Mesenchymal stem cell (in vitro differentiated cells and primary cell): ENCODE data around the gene PPP1R2C.

Experiments
- DNase-seq: peaks from one replicate; pipeline ENCODE4 v3.0.0-alpha.2; 2013
- H2AFZ ChIP-seq: one replicate; pipeline ENCODE4 v1.6.1; 2013; ENCODE audit warnings: low read depth, mild to moderate bottlenecking, control low read depth, inconsistent platforms, low read length, moderate library complexity
- H2AK5ac ChIP-seq: 2 replicates; pipeline ENCODE4 v1.6.1; 2013; ENCODE audit warnings: low read length, moderate library complexity, mild to moderate bottlenecking, inconsistent platforms; ENCODE audit not compliant: severe bottlenecking
- H2BK120ac ChIP-seq: one replicate; pipeline ENCODE4 v1.6.1; 2013; ENCODE audit warnings: low read depth, mild to moderate bottlenecking, inconsistent platforms, low read length, moderate library complexity
- H2BK12ac ChIP-seq, 2 experiments: one replicate each; pipeline ENCODE4 v1.6.1; 2013; ENCODE audit warnings: inconsistent platforms in 2 of 2, low read length in 2 of 2, mild to moderate bottlenecking in 2 of 2, moderate library complexity in 2 of 2, control low read depth in 1 of 2
- H2BK15ac ChIP-seq: one replicate; pipeline ENCODE4 v1.6.1; 2013; ENCODE audit warnings: mild to moderate bottlenecking, low read depth, inconsistent platforms; ENCODE audit not compliant: poor library complexity, severe bottlenecking
- H2BK5ac ChIP-seq: 2 replicates; pipeline ENCODE4 v1.6.1; 2013; ENCODE audit warnings: low read depth, mild to moderate bottlenecking, low read length, control low read depth, inconsistent platforms; ENCODE audit not compliant: poor library complexity, severe bottlenecking
- H3K14ac ChIP-seq, 2 experiments: one replicate each; pipeline ENCODE4 v1.6.1; 2013; ENCODE audit warnings: inconsistent platforms in 2 of 2, low read length in 2 of 2, control low read depth in 1 of 2, mild to moderate bottlenecking in 1 of 2, moderate library complexity in 1 of 2
- H3K18ac ChIP-seq, 2 experiments: one replicate each; pipeline ENCODE4 v1.6.1; 2013; ENCODE audit warnings: inconsistent platforms in 2 of 2, low read length in 2 of 2, control low read depth in 1 of 2, low read depth in 1 of 2, mild to moderate bottlenecking in 1 of 2
- H3K23ac ChIP-seq, 2 experiments: one replicate each; pipeline ENCODE4 v1.6.1; 2013; ENCODE audit warnings: inconsistent platforms in 2 of 2, low read length in 2 of 2, mild to moderate bottlenecking in 2 of 2, moderate library complexity in 2 of 2, control low read depth in 1 of 2
- H3K27ac ChIP-seq: 2 replicates; pipeline ENCODE4 v1.5.1; 2013; ENCODE audit warnings: mild to moderate bottlenecking, moderate library complexity, low read length, control low read depth, inconsistent platforms; ENCODE audit not compliant: poor library complexity, severe bottlenecking
- H3K27me3 ChIP-seq, 2 experiments: 2 replicates each; pipeline versions ENCODE4 v1.6.1 to v1.7.0; 2013; ENCODE audit warnings: low read length in 2 of 2, mild to moderate bottlenecking in 2 of 2, moderate library complexity in 2 of 2, control low read depth in 1 of 2, inconsistent platforms in 1 of 2; ENCODE audit not compliant: control insufficient read depth in 1 of 2, insufficient read depth in 1 of 2
- H3K36me3 ChIP-seq, 2 experiments: 2 replicates each; pipeline versions ENCODE4 v1.6.1 to v1.7.0; 2013; ENCODE audit warnings: low read length in 2 of 2, control low read depth in 1 of 2, inconsistent platforms in 1 of 2, low read depth in 1 of 2, mild to moderate bottlenecking in 1 of 2; ENCODE audit not compliant: insufficient read depth in 2 of 2, control insufficient read depth in 1 of 2
- H3K4ac ChIP-seq, 2 experiments: one replicate each; pipeline ENCODE4 v1.6.1; 2013; ENCODE audit warnings: inconsistent platforms in 2 of 2, low read length in 2 of 2, mild to moderate bottlenecking in 2 of 2, moderate library complexity in 2 of 2, control low read depth in 1 of 2, low read depth in 1 of 2
- H3K4me1 ChIP-seq: 2 replicates; pipeline ENCODE4 v1.6.1; 2013; ENCODE audit warnings: low read depth, low read length, control low read depth; ENCODE audit not compliant: control insufficient read depth, insufficient read depth
- H3K4me2 ChIP-seq: 2 replicates; pipeline ENCODE4 v1.6.1; 2013; ENCODE audit warnings: low read length, mild to moderate bottlenecking, inconsistent platforms; ENCODE audit not compliant: poor library complexity, severe bottlenecking
- H3K4me3 ChIP-seq, 2 experiments: 2 replicates each; pipeline versions ENCODE4 v1.5.1 to v1.7.0; 2013; ENCODE audit warnings: low read length in 2 of 2, mild to moderate bottlenecking in 2 of 2, control low read depth in 1 of 2, low read depth in 1 of 2; ENCODE audit not compliant: insufficient read depth in 1 of 2
- H3K79me1 ChIP-seq: replicated peaks from 2 replicates; pipeline ENCODE4 v1.6.1; 2013; ENCODE audit warnings: mild to moderate bottlenecking, control low read depth, low read length, inconsistent platforms; ENCODE audit not compliant: poor library complexity, severe bottlenecking
- H3K9ac ChIP-seq: 2 replicates; pipeline ENCODE4 v1.7.0; 2013; ENCODE audit warnings: mild to moderate bottlenecking, low read length, moderate library complexity
- H3K9me3 ChIP-seq: 2 replicates; pipeline ENCODE4 v1.7.0; 2013; ENCODE audit warnings: mild to moderate bottlenecking, low read length; ENCODE audit not compliant: control insufficient read depth
- H4K8ac ChIP-seq: one replicate; pipeline ENCODE4 v1.6.1; 2013; ENCODE audit warnings: inconsistent platforms, mild to moderate bottlenecking, low read length, moderate library complexity
- H4K91ac ChIP-seq: one replicate; pipeline ENCODE4 v1.6.1; 2013; ENCODE audit warnings: mild to moderate bottlenecking, low read length, inconsistent platforms
- WGBS: methylation state at CpG from one replicate; pipeline ENCODE4 v1.1.7; 2013; ENCODE audit warnings: mixed read lengths; 5-methylcytosine and 5-hydroxymethylcytosine counted together

Gene PPP1R2C

DNA sequence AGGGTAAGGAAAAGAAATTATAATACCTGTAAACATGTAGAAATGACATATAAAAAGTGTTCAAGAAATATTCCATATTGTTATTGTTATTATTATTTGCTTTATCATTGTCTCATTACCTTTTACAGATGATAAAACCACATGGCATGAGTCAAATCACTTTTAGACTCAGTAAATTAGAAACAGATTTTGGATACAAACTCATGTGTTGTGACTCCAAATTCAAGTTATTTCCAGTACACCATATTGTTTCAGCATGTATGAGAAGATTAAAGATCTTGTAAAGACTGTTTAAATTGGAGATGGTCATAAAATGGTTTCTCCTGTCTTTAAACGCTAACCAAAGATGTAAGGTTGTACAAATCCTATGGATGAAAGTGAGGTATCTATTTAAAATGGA lies 18.1 kb downstream of the PPP1R2C start:
- Histone ChIP-seq H4K8ac (no peak overlapping the region), H2AK5ac (no peak overlapping the region), H3K9me3 (no peaks in the 10 kb centered on the region), H3K9ac (no peak overlapping the region), H3K36me3 (no peaks in the 10 kb centered on the region), H4K91ac (no peak overlapping the region), H2BK15ac (no peak overlapping the region), H3K27ac (no peak overlapping the region), H3K4me2 (no peak overlapping the region), H2BK120ac (no peak overlapping the region), H2BK5ac (no peak overlapping the region), H2BK12ac (no peak overlapping the region), H3K18ac (no peak overlapping the region), H3K14ac (no peak overlapping the region), H3K4me1 (peaks cover 2% of the 10 kb centered on the region), H2AFZ (no peak overlapping the region), H3K79me1 (no peaks in the 10 kb centered on the region), H3K23ac (no peak overlapping the region), H3K4ac (no peak overlapping the region), H3K4me3 (no peak overlapping the region), H3K27me3 (no peaks in the 10 kb centered on the region)
- DNase-seq, result no peak
- WGBS, result no CpG with 5 or more reads among the region's 1 CpG

DNA sequence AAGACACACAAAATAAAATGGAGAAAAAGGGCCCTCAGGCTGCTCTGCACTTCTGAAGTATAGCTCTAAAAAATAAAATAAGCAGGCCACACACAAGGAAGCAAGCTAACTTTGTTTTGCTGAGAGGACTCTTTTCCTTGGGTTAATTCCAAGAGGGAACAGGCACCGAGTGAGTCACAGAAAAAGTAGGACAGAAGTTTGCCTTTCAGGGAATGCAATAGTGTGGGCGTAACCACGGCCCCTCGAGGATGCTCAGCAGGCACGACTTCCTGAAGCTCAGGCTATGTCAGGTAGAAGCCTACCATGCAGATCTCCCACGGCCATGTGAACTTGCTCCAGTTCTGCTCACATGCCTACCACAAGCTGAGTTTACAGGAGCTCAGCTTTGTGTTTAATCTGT lies 22.1 kb downstream of the PPP1R2C start:
- no peak overlapping the region for H2BK120ac ChIP-seq
- no peak overlapping the region for H2BK15ac ChIP-seq
- no peak overlapping the region for H4K91ac ChIP-seq
- H3K27me3 ChIP-seq, result no peaks in the 10 kb centered on the region
- no peak overlapping the region for H3K4ac ChIP-seq
- H3K27ac ChIP-seq, result no peak overlapping the region
- peak; percentile 43 for DNase-seq
- 63% methylated on average over 4 of the region's 6 CpGs for WGBS
- peak overlapping the region in 1 of 2 experiments; percentile 50 for H3K4me3 ChIP-seq
- H2BK12ac ChIP-seq, result no peak overlapping the region
- no peak overlapping the region for H4K8ac ChIP-seq
- H3K18ac ChIP-seq, result no peak overlapping the region
- no peaks in the 10 kb centered on the region for H3K79me1 ChIP-seq
- no peaks in the 10 kb centered on the region for H3K36me3 ChIP-seq
- no peak overlapping the region for H2AFZ ChIP-seq
- no peak overlapping the region for H3K14ac ChIP-seq
- H3K9ac ChIP-seq, result peak overlapping the region; percentile 77
- no peak overlapping the region for H3K4me2 ChIP-seq
- H3K23ac ChIP-seq, result no peak overlapping the region
- no peak overlapping the region for H2AK5ac ChIP-seq
- H3K9me3 ChIP-seq, result no peaks in the 10 kb centered on the region
- H2BK5ac ChIP-seq, result no peak overlapping the region
- H3K4me1 ChIP-seq, result peaks cover 2% of the 10 kb centered on the region

DNA sequence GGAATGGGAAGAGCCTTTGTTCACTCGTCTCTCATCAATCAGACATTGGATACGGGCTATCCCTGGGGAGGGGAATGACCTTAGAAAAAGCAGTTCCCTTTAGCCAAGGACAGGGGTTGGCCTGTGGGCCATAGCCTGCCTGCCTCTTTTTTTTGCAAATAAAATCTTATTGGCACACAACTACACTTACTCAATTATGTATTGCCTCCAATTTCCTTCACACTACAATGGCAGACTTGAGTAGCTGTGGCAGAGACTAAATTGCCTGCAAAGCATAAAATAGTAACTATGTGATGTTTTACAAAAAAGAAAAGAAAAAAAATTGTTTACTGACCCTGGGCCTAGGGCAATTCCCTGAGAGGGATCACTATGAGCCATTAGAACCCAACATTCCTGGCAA lies 23.4 kb downstream of the PPP1R2C start:
- H3K4me1 ChIP-seq, result peaks cover 2% of the 10 kb centered on the region
- H3K36me3 ChIP-seq, result no peaks in the 10 kb centered on the region
- no peaks in the 10 kb centered on the region for H3K9me3 ChIP-seq
- H2BK15ac ChIP-seq, result no peak overlapping the region
- H3K18ac ChIP-seq, result no peak overlapping the region
- no peak overlapping the region for H4K91ac ChIP-seq
- H2AK5ac ChIP-seq, result no peak overlapping the region
- no peak for DNase-seq
- H2BK12ac ChIP-seq, result no peak overlapping the region
- no peak overlapping the region for H4K8ac ChIP-seq
- no peak overlapping the region for H2AFZ ChIP-seq
- 92% methylated on average over 2 of the region's 2 CpGs for WGBS
- H3K4ac ChIP-seq, result no peak overlapping the region
- H3K14ac ChIP-seq, result no peak overlapping the region
- H3K9ac ChIP-seq, result peak overlapping the region; percentile 77
- no peaks in the 10 kb centered on the region for H3K79me1 ChIP-seq
- H2BK5ac ChIP-seq, result no peak overlapping the region
- H3K4me2 ChIP-seq, result no peak overlapping the region
- H3K27ac ChIP-seq, result no peak overlapping the region
- H2BK120ac ChIP-seq, result peak overlapping the region; percentile 19
- H3K4me3 ChIP-seq, result peak overlapping the region in 1 of 2 experiments; percentile 50
- H3K27me3 ChIP-seq, result no peaks in the 10 kb centered on the region
- no peak overlapping the region for H3K23ac ChIP-seq

DNA sequence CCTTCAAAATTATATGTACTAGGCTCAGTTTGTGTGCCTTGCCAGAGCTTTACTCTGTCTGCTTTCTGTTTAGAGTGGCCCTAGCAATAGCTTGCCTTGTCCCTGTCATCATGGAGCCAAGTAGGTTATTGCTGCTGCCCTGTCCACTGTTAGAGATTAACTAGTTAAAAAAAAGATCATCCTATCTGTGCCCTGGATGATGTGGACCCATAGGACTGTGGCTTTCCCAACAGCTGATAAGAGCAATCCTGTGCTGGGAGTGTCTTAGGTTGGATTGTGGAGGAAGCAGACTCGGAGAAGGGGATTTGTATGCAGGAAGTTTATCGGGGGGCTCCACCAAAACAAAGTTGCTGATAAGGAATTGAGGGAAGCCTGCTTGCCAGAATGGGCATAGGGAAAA lies 23.8 kb downstream of the PPP1R2C start:
- H3K9me3 ChIP-seq, result no peaks in the 10 kb centered on the region

More for the DNA sequence above, 23.8 kb downstream of the PPP1R2C start:
- Histone ChIP-seq H3K4ac (no peak overlapping the region), H2BK12ac (no peak overlapping the region), H2AFZ (no peak overlapping the region), H4K91ac (no peak overlapping the region), H3K27ac (no peak overlapping the region), H3K23ac (no peak overlapping the region), H3K27me3 (no peaks in the 10 kb centered on the region), H2AK5ac (no peak overlapping the region), H3K14ac (no peak overlapping the region), H3K9ac (no peak overlapping the region), H3K18ac (no peak overlapping the region), H3K79me1 (no peaks in the 10 kb centered on the region), H3K4me3 (peak overlapping the region in 1 of 2 experiments; percentile 50), H3K4me2 (no peak overlapping the region), H2BK15ac (no peak overlapping the region), H4K8ac (no peak overlapping the region), H3K36me3 (no peaks in the 10 kb centered on the region), H2BK120ac (no peak overlapping the region), H3K4me1 (peaks cover 2% of the 10 kb centered on the region), H2BK5ac (no peak overlapping the region)
- no CpG with 5 or more reads among the region's 2 CpGs for WGBS
- no peak for DNase-seq
